AG04450 (cell line): ENCODE data around the gene EVL. TPM values are rescaled to one million over a fixed set of nuclear protein-coding genes. Genes with fewer than 3 reads are reported as not detected.

Experiments used
- CTCF ChIA-PET: fragments of 300-600, 350-600 bp; formaldehyde crosslinking; extraction: SDS; loops from one replicate; lab custom pipeline; 2022; ENCODE audit warnings: antibody characterized with exemption, inconsistent platforms; lab: Charles Lee
- POLR2A ChIA-PET: fragments of 350-600 bp; formaldehyde crosslinking; extraction: SDS; loops from one replicate; lab custom pipeline; 2021; ENCODE audit warnings: antibody characterized with exemption, inconsistent platforms; lab: Yijun Ruan, JAX
- DNase-seq: peaks from one replicate; pipeline ENCODE4 v3.0.0-alpha.2; 2011; ENCODE audit warnings: low read depth, low spot score
- H3K27ac ChIP-seq: one replicate; pipeline ENCODE4 v1.5.1; 2012; ENCODE audit warnings: low read depth, low read length, control low read depth
- H3K27me3 ChIP-seq: one replicate; pipeline ENCODE4 v1.6.0; 2012; ENCODE audit warnings: low read length; ENCODE audit not compliant: control insufficient read depth, insufficient read depth
- H3K4me3 ChIP-seq: 2 replicates; pipeline ENCODE4 v1.5.1; 2011; ENCODE audit warnings: mild to moderate bottlenecking, low read depth, low read length, control low read depth
- H3K9me3 ChIP-seq: 2 replicates; pipeline ENCODE4 v1.5.1; 2012; ENCODE audit warnings: low read length; ENCODE audit not compliant: control insufficient read depth, insufficient read depth
- polyA plus RNA-seq: library from polyadenylated mRNA; depleted of rRNA; stranded (reverse); fragments of >200 nt; gene quantifications from 2 replicates; pipeline ENCODE4 v1.2.3, GENCODE V29; 2011
- TF ChIP-seq, protein P1 (sequence below): IDR thresholded peaks from 2 replicates; pipeline ENCODE4 v1.5.1; 2011; ENCODE audit warnings: low read depth, low read length, control low read depth, inconsistent platforms

Gene EVL
- polyA plus RNA-seq, 1 experiment: 36.5 TPM

GRCh38 chr14:100085462-100085861, 20.2 kb downstream of the EVL start:
- ChIA-PET POLR2A (no interaction called here), CTCF (no interaction called here)
- Histone ChIP-seq H3K27ac (no peak overlapping the region), H3K9me3 (no peaks in the 10 kb centered on the region), H3K4me3 (no peak overlapping the region), H3K27me3 (no peaks in the 10 kb centered on the region)
- DNase-seq: no peak
- TF ChIP-seq, protein P1, sequence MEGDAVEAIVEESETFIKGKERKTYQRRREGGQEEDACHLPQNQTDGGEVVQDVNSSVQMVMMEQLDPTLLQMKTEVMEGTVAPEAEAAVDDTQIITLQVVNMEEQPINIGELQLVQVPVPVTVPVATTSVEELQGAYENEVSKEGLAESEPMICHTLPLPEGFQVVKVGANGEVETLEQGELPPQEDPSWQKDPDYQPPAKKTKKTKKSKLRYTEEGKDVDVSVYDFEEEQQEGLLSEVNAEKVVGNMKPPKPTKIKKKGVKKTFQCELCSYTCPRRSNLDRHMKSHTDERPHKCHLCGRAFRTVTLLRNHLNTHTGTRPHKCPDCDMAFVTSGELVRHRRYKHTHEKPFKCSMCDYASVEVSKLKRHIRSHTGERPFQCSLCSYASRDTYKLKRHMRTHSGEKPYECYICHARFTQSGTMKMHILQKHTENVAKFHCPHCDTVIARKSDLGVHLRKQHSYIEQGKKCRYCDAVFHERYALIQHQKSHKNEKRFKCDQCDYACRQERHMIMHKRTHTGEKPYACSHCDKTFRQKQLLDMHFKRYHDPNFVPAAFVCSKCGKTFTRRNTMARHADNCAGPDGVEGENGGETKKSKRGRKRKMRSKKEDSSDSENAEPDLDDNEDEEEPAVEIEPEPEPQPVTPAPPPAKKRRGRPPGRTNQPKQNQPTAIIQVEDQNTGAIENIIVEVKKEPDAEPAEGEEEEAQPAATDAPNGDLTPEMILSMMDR: no peak

DNA sequence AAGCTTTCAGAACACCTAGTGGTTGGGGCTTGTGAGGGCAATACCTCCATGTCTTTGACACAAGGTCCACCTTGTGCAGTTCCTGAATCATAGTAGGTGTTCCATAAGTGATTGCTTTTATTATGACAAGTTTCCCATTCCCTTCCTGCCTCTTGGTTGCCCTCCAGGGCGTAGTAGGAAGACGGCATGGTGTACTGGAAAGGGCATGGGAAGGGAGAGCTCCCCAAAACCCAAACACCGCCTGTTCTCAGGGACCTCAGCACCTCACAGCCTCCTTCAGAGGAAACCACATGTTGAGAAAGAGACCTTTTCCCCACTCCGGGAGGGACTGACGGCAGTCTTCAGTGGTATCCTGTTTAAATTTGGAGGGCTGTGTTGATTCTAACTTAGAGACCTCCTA, 21.1 kb downstream of the EVL start:
- Histone ChIP-seq H3K4me3 (no peak overlapping the region), H3K27ac (no peak overlapping the region), H3K27me3 (no peaks in the 10 kb centered on the region), H3K9me3 (no peaks in the 10 kb centered on the region)
- TF ChIP-seq, protein P1: no peak
- ChIA-PET CTCF (no interaction called here), POLR2A (no interaction called here)
- no peak for DNase-seq

DNA sequence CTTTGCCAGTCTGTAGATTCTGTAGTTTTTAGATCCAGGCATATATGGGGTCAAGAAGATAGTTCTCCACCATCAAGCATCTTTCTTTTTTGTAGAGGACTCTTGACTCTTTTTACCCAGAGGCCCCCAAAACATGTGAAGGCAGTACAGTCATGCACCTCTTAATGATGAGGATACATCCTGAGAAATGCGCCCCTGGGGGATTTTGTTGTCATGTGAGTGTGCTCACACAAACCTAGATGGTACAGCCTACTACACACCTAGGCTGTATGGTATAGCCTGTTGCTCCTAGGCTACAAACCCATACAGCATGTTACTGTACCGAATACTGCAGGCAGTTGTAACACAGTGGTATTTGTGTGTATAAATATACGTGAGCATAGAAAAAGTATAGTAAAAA, 23.0 kb downstream of the EVL start:
- ChIA-PET CTCF (interaction anchor here (1.4 kb wide), 1 partner anchor 20 kb away, joined by 5 read pairs; no protein-coding TSS in a partner anchor), POLR2A (no interaction called here)
- TF ChIP-seq, protein P1: no peak
- no peak for DNase-seq
- no peaks in the 10 kb centered on the region for H3K27me3 ChIP-seq
- no peak overlapping the region for H3K4me3 ChIP-seq
- H3K27ac ChIP-seq: no peak overlapping the region
- H3K9me3 ChIP-seq: no peaks in the 10 kb centered on the region

DNA sequence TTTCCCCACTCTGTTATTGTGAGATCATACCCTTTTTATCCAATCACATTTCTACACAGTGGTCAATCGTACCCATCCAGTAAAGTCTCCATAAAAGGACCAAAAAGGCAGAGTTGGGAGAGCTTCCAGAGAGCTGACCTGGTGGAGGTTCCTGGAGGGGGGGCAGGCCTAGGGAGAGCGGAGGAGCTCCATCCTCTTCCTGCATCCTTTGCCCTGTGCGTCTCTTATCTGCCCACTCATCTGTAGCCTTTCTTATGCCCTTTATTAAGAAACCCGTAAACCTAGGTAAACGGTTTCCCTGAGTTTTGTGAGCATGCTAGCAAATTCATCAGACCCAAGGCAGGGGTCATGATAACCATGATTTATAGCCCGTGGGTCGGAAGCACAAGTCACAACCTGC, 26.2 kb downstream of the EVL start:
- Histone ChIP-seq H3K4me3 (no peak overlapping the region), H3K9me3 (no peaks in the 10 kb centered on the region), H3K27me3 (no peaks in the 10 kb centered on the region), H3K27ac (no peak overlapping the region)
- TF ChIP-seq, protein P1: no peak
- ChIA-PET CTCF (interaction anchor here (0.6 to 0.9 kb wide), 2 partner anchors 16 to 41 kb away, joined by 3 read pairs; no protein-coding TSS in a partner anchor), POLR2A (no interaction called here)
- no peak for DNase-seq

GRCh38 chr14:100092832-100093231, 27.6 kb downstream of the EVL start:
- POLR2A ChIA-PET: no interaction called here
- TF ChIP-seq, protein P1: no peak
- H3K27me3 ChIP-seq: no peaks in the 10 kb centered on the region

More at GRCh38 chr14:100092832-100093231, 27.6 kb downstream of the EVL start:
- CTCF ChIA-PET: interaction anchor here (0.6 to 1.9 kb wide), 2 partner anchors 12 to 15 kb away, joined by 3 to 7 read pairs; no protein-coding TSS in a partner anchor
- Histone ChIP-seq H3K9me3 (no peaks in the 10 kb centered on the region), H3K4me3 (no peak overlapping the region), H3K27ac (no peak overlapping the region)
- no peak for DNase-seq
